ENCODE measurements around the gene CCDC87. TPM values are rescaled to one million over a fixed set of nuclear protein-coding genes. Genes with fewer than 3 reads are reported as not detected.
"Not testable (repeated sequence)": the region's sequence is repeated elsewhere in the genome, so short reads cannot be mapped to it uniquely, and the experiment has no call there.

Gene CCDC87
- total and polyA plus RNA-seq, 9 donors, result 0.09 to 0.15 (median 0.13) TPM

DNA sequence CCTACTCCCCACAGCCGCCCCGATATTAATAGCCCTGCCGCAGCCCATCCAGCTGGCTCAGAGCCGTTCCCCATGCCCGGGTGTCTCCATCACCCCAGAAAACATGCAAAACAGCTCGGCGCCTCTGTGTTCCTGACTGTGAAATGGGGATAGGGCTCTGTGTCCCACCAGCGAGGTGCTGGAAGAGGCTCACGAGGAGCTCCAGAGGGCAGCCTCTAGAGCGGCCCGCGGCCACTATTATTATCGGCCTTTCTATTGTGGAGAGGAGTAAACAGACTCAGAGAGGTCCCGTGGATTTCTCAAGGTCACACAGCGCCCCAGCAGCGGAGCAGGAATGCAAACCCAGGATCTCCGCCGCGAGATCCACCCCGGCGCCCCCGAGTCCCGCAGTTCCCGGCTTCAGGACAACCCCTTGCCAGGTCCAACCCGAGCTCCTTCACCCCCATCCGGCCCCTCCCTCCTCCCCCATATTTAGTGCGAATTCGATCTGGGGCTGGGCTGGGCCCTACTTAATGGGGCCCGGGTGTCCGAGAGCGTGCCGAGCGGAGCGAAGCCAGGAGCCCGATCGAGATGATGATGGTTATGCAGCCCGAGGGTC lies 46.4 kb downstream of the CCDC87 start, which contains the start of gene ACTN3:
Gene ACTN3 (plus strand): TSS at position 536 of the 598 bp plus-strand sequence. CDS start 35 bp downstream, at position 571.
- H3K27ac ChIP-seq (ENCODE audit: low read length), result peak within 1 kb of the TSS; percentile 87
- H3K36me3 ChIP-seq (ENCODE audit: control insufficient read depth, insufficient read depth, low read length), result peaks cover 13% of the 10 kb centered on the region
- no peaks in the 10 kb centered on the region for H3K9me3 ChIP-seq (replicated peaks; ENCODE audit: control insufficient read depth, low read depth, low read length)
- peak; percentile 73 for DNase-seq
- peak within 1 kb of the TSS; percentile 72 for H3K4me3 ChIP-seq (ENCODE audit: low read length)
- peaks cover 2% of the 10 kb centered on the region for H3K27me3 ChIP-seq (ENCODE audit: control insufficient read depth, insufficient read depth, low read length)
- under 1% methylated on average over 29 of the region's 37 CpGs for WGBS (ENCODE audit: insufficient coverage)
- peaks cover 53% of the 10 kb centered on the region for H3K4me1 ChIP-seq (ENCODE audit: control insufficient read depth, insufficient read depth, low read length)

DNA sequence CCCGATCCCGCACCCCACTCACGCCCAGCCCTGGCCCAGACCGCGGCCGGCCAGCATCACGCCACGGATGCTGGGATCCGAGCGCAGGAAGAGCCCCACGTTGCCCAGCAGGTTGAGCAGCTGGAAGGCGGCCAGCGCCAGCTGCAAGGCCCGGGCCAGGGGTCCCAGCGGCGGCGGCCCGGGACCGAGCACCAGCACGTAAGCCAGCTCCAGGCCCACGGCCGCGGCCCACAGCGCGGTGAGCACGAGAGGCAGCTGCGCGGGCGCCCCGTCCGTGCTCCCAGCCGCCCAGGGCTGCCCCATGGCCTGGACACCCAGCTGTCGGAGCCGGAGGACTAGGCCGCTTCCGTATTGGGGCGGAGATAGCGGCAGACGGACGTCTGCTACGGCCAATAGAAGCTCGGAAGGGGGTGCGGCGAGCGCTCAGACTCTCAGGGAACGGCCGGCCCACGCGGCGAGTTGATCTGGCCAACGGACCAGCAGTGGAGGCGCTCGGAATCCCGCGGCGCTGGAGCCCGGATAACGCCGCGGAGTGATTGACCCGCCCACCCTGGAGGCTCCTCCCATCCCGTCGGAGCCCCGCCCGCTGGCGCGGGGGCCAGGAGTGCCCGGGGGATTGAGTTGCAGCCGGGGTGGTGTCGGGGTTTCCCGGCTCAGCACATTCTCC lies 47.0 kb downstream of the CCDC87 start, which contains the start of gene ZDHHC24:
Gene ZDHHC24 (minus strand): TSS at position 348 of the 667 bp plus-strand sequence. CDS start 45 bp downstream, at position 303.
- peaks cover 15% of the 10 kb centered on the region for H3K36me3 ChIP-seq (ENCODE audit: control insufficient read depth, insufficient read depth, low read length)
- H3K27me3 ChIP-seq (ENCODE audit: control insufficient read depth, insufficient read depth, low read length), result peaks cover 2% of the 10 kb centered on the region
- peak; percentile 99 for DNase-seq
- peak within 1 kb of the TSS; percentile 87 for H3K27ac ChIP-seq (ENCODE audit: low read length)
- H3K9me3 ChIP-seq (replicated peaks; ENCODE audit: control insufficient read depth, low read depth, low read length), result no peaks in the 10 kb centered on the region
- peaks cover 53% of the 10 kb centered on the region for H3K4me1 ChIP-seq (ENCODE audit: control insufficient read depth, insufficient read depth, low read length)
- under 1% methylated on average over 56 of the region's 71 CpGs for WGBS (ENCODE audit: insufficient coverage)
- H3K4me3 ChIP-seq (ENCODE audit: low read length), result peak within 1 kb of the TSS; percentile 72

DNA sequence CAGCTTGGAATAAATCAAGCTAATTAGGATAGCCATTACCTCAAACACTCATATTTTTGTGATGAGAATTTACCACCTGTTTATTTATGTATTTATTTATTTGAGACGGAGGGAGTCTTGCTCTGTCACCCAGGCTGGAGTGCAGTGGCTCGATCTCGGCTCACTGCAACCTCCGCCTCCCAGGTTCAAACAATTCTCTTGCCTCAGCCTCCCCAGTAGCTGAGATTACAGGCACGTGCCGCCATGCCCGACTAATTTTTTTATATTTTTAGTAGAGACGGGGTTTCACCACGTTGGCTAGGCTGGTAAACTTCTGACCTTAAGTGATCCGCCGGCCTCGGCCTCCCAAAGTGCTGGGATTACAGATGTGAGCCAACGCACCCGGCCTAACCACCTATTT lies 47.9 kb downstream of the CCDC87 start:
- H3K4me1 ChIP-seq (ENCODE audit: control insufficient read depth, insufficient read depth, low read length), result peaks cover 50% of the 10 kb centered on the region

DNA sequence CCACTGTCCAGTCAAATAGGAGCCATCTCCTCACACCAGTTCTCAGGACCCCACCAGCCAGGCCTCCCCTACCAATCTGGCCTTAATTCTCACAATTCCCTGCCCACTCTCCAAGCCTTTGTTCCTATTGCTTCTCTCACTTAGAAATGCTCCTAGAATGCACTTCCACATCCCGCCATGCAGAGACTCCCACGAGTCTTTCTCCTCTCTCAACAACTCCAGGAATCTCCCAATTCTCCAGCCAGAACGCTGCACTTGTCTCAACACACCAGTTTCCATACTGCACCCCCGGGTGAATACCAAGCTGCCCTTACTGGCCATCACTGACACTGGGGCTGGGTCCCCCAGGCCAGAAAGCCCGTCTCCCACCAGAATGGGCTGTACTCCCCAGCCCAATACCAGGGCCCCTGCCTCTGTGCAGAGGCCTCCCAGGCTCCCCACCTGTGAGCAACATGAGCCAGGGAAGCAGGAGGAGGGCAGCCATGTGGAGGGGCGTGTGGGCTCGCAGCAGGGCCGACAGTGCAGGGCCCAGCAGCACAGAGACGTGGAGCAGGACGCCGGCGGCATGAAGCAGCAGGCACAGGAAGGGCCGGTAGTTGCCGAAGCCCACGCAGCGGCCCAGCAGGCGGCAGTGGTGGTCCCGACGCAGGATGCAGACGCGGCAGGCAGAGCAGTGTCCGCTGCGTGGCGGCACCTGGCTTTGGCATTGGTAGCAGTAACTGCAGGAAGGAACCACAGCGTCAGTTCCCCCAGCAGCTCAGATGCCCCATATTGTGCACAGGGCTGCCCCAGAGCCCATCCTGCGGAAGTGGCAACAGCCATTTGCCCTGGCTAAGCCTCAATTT lies 49.4 kb downstream of the CCDC87 start:
- H3K9me3 ChIP-seq (replicated peaks; ENCODE audit: control insufficient read depth, low read depth, low read length), result no peaks in the 10 kb centered on the region
- H3K4me3 ChIP-seq (ENCODE audit: low read length), result no peak overlapping the region
- DNase-seq, result peak; percentile 74
- peaks cover 42% of the 10 kb centered on the region for H3K4me1 ChIP-seq (ENCODE audit: control insufficient read depth, insufficient read depth, low read length)
- peaks cover 26% of the 10 kb centered on the region for H3K36me3 ChIP-seq (ENCODE audit: control insufficient read depth, insufficient read depth, low read length)
- H3K27me3 ChIP-seq (ENCODE audit: control insufficient read depth, insufficient read depth, low read length), result peaks cover 2% of the 10 kb centered on the region
- whole genome bisulfite sequencing (ENCODE audit: insufficient coverage), result 17% methylated on average over 26 of the region's 26 CpGs
- H3K27ac ChIP-seq (ENCODE audit: low read length), result peak overlapping the region; percentile 75

More for the DNA sequence above, 47.9 kb downstream of the CCDC87 start:
- H3K27ac ChIP-seq (ENCODE audit: low read length); DNase-seq; H3K27me3 ChIP-seq (ENCODE audit: control insufficient read depth, insufficient read depth, low read length); H3K4me3 ChIP-seq (ENCODE audit: low read length); H3K9me3 ChIP-seq (replicated peaks; ENCODE audit: control insufficient read depth, low read depth, low read length): not testable (repeated sequence)
- peaks cover 17% of the 10 kb centered on the region for H3K36me3 ChIP-seq (ENCODE audit: control insufficient read depth, insufficient read depth, low read length)
- 59% methylated on average over 8 of the region's 14 CpGs for WGBS (ENCODE audit: insufficient coverage)

DNA sequence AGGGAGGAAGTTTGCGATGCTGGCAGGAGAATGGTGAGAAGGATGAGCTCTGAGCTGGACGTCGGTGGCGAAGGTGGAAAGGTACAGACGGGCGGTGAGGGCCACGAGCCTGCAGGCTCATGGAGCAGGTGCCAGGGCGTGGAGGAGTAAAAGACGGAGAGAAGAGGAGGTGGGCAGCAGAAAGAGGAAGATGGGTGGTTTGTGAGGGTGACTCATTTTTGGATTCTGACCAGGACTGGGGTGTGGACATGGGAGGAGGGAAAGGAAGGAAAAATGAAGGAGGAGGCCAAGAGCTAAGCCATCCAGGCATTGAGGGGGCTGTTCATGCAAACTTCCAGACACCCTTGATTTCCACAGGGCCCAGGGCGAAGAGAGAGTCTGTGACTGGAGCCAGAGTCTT lies 50.5 kb downstream of the CCDC87 start:
- no peak overlapping the region for H3K27ac ChIP-seq (ENCODE audit: low read length)

DNA sequence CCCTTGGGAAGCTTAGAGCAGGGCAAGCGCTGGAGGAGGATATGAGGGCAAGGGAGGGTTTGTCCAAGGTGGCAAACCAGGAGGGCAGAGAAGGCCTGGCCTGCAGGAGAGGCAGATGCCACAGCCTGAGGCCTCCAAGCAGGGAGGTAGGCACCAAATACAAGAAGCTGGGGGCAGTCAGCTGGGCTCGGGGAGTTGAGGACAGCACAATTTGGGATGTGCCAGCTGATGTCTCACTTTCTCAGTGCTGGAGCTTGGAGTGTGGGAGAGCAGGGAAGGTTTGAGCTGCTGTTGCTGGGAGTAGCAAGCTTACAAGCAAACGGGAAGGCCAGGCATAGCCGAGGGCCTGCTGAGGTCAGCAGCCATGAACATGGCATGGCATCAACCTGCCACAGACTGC lies 51.0 kb downstream of the CCDC87 start:
- H3K27me3 ChIP-seq (ENCODE audit: control insufficient read depth, insufficient read depth, low read length), result peaks cover 2% of the 10 kb centered on the region
- no peak overlapping the region for H3K27ac ChIP-seq (ENCODE audit: low read length)
- peaks cover 29% of the 10 kb centered on the region for H3K4me1 ChIP-seq (ENCODE audit: control insufficient read depth, insufficient read depth, low read length)
- H3K9me3 ChIP-seq (replicated peaks; ENCODE audit: control insufficient read depth, low read depth, low read length), result no peaks in the 10 kb centered on the region
- H3K4me3 ChIP-seq (ENCODE audit: low read length), result no peak overlapping the region
- peaks cover 26% of the 10 kb centered on the region for H3K36me3 ChIP-seq (ENCODE audit: control insufficient read depth, insufficient read depth, low read length)
- WGBS (ENCODE audit: insufficient coverage), result 90% methylated on average over 4 of the region's 4 CpGs
- DNase-seq, result no peak

More for the DNA sequence above, 50.5 kb downstream of the CCDC87 start:
- Histone ChIP-seq H3K4me1 (ENCODE audit: control insufficient read depth, insufficient read depth, low read length) (peaks cover 33% of the 10 kb centered on the region), H3K9me3 (replicated peaks; ENCODE audit: control insufficient read depth, low read depth, low read length) (no peaks in the 10 kb centered on the region), H3K27me3 (ENCODE audit: control insufficient read depth, insufficient read depth, low read length) (peaks cover 2% of the 10 kb centered on the region), H3K4me3 (ENCODE audit: low read length) (no peak overlapping the region), H3K36me3 (ENCODE audit: control insufficient read depth, insufficient read depth, low read length) (peaks cover 26% of the 10 kb centered on the region)
- DNase-seq, result no peak
- 82% methylated on average over 10 of the region's 10 CpGs for WGBS (ENCODE audit: insufficient coverage)

DNA sequence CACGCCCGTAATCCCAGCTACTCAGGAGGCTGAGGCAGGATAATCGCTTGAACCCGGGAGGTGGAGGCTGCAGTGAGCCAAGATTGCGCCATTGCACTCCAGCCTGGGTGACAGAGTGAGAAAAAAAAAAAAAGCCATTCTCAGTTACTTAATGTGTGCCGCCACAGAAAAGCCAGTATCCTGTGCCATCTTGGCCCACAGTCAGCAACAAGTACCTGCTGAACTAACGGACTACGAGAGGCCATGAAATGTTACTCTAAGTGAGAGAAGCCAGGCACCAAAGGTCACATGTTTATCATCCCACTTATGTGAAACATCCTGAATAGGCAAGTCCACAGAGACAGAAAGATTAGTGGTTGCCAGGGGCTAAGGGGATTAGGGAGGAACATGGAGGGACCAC lies 52.3 kb downstream of the CCDC87 start:
- H3K27ac ChIP-seq (ENCODE audit: low read length), result not testable (repeated sequence)
- H3K36me3 ChIP-seq (ENCODE audit: control insufficient read depth, insufficient read depth, low read length), result peaks cover 29% of the 10 kb centered on the region

More for the DNA sequence above, 52.3 kb downstream of the CCDC87 start:
- peaks cover 21% of the 10 kb centered on the region for H3K4me1 ChIP-seq (ENCODE audit: control insufficient read depth, insufficient read depth, low read length)
- H3K9me3 ChIP-seq (replicated peaks; ENCODE audit: control insufficient read depth, low read depth, low read length); H3K27me3 ChIP-seq (ENCODE audit: control insufficient read depth, insufficient read depth, low read length); H3K4me3 ChIP-seq (ENCODE audit: low read length); DNase-seq: not testable (repeated sequence)
- 93% methylated on average over 6 of the region's 8 CpGs for WGBS (ENCODE audit: insufficient coverage)

Other genes with a start within 250 kb of the CCDC87 start
- 25.0 TPM for gene BRMS1, start 248.0 kb downstream of the CCDC87 start, total RNA-seq
- 10 to 100 TPM; 20.5 to 27.0 (median 23.6) TPM for gene BRMS1, start 248.0 kb downstream of the CCDC87 start, polyA plus RNA-seq (ENCODE audit: insufficient read depth in 1 of 8, insufficient read length in 8 of 8, low replicate concordance in 1 of 8)
- 25.7 TPM for gene B4GAT1, start 245.4 kb downstream of the CCDC87 start, total RNA-seq
- gene B4GAT1, start 245.4 kb downstream of the CCDC87 start, polyA plus RNA-seq (ENCODE audit: insufficient read depth in 1 of 8, insufficient read length in 8 of 8, low replicate concordance in 1 of 8), result 10 to 100 TPM; 17.7 to 24.1 (median 22.9) TPM
- gene SLC29A2, start 221.3 kb downstream of the CCDC87 start, total RNA-seq, result 10.1 TPM
- gene SLC29A2, start 221.3 kb downstream of the CCDC87 start, polyA plus RNA-seq (ENCODE audit: insufficient read depth in 1 of 8, insufficient read length in 8 of 8, low replicate concordance in 1 of 8), result 10 to 100 TPM; 16.2 to 35.4 (median 30.0) TPM
- gene NPAS4, start 172.0 kb downstream of the CCDC87 start, total RNA-seq, result 0.27 TPM
- under 1 TPM in 7 of 8 donors, not detected in 1; 0.05 to 0.57 (median 0.14) TPM for gene NPAS4, start 172.0 kb downstream of the CCDC87 start, polyA plus RNA-seq (ENCODE audit: insufficient read depth in 1 of 8, insufficient read length in 8 of 8, low replicate concordance in 1 of 8)
- 59.0 TPM for gene MRPL11, start 154.2 kb downstream of the CCDC87 start, total RNA-seq
- 10 to 100 TPM; 49.6 to 62.4 (median 54.9) TPM for gene MRPL11, start 154.2 kb downstream of the CCDC87 start, polyA plus RNA-seq (ENCODE audit: insufficient read depth in 1 of 8, insufficient read length in 8 of 8, low replicate concordance in 1 of 8)
- gene PELI3, start 126.2 kb downstream of the CCDC87 start, total RNA-seq, result 8.2 TPM
- gene PELI3, start 126.2 kb downstream of the CCDC87 start, polyA plus RNA-seq (ENCODE audit: insufficient read depth in 1 of 8, insufficient read length in 8 of 8, low replicate concordance in 1 of 8), result 1 to 10 TPM; 4.7 to 6.5 (median 5.7) TPM
- 22.3 TPM for gene DPP3, start 112.6 kb downstream of the CCDC87 start, total RNA-seq
- 10 to 100 TPM; 18.5 to 27.2 (median 23.1) TPM for gene DPP3, start 112.6 kb downstream of the CCDC87 start, polyA plus RNA-seq (ENCODE audit: insufficient read depth in 1 of 8, insufficient read length in 8 of 8, low replicate concordance in 1 of 8)
- gene BBS1, start 82.4 kb downstream of the CCDC87 start, total RNA-seq, result 18.8 TPM
- 10 to 100 TPM; 13.2 to 22.6 (median 17.4) TPM for gene BBS1, start 82.4 kb downstream of the CCDC87 start, polyA plus RNA-seq (ENCODE audit: insufficient read depth in 1 of 8, insufficient read length in 8 of 8, low replicate concordance in 1 of 8)
- gene ZDHHC24, start 47.0 kb downstream of the CCDC87 start, total RNA-seq, result 3.5 TPM
- gene ZDHHC24, start 47.0 kb downstream of the CCDC87 start, polyA plus RNA-seq (ENCODE audit: insufficient read depth in 1 of 8, insufficient read length in 8 of 8, low replicate concordance in 1 of 8), result 1 to 10 TPM; 3.2 to 4.7 (median 3.8) TPM
- 81.6 TPM for gene ACTN3, start 46.2 kb downstream of the CCDC87 start, total RNA-seq
- 100 to 1,000 TPM in 2 of 8 donors, 10 to 100 TPM in 5, 1 to 10 TPM in 1; 8.3 to 162 (median 39.3) TPM for gene ACTN3, start 46.2 kb downstream of the CCDC87 start, polyA plus RNA-seq (ENCODE audit: insufficient read depth in 1 of 8, insufficient read length in 8 of 8, low replicate concordance in 1 of 8)
- gene CTSF, start 24.5 kb downstream of the CCDC87 start, total RNA-seq, result 29.0 TPM
- gene CTSF, start 24.5 kb downstream of the CCDC87 start, polyA plus RNA-seq (ENCODE audit: insufficient read depth in 1 of 8, insufficient read length in 8 of 8, low replicate concordance in 1 of 8), result 10 to 100 TPM; 22.4 to 36.7 (median 25.8) TPM
- gene CCS, start 122 bp upstream of the CCDC87 start, total RNA-seq, result 32.1 TPM
- 10 to 100 TPM; 30.1 to 49.2 (median 39.2) TPM for gene CCS, start 122 bp upstream of the CCDC87 start, polyA plus RNA-seq (ENCODE audit: insufficient read depth in 1 of 8, insufficient read length in 8 of 8, low replicate concordance in 1 of 8)
- 25.9 TPM for gene RBM14, start 23.6 kb upstream of the CCDC87 start, total RNA-seq
- gene RBM14, start 23.6 kb upstream of the CCDC87 start, polyA plus RNA-seq (ENCODE audit: insufficient read depth in 1 of 8, insufficient read length in 8 of 8, low replicate concordance in 1 of 8), result 10 to 100 TPM; 35.2 to 56.5 (median 42.9) TPM
- 98.1 TPM for gene RBM4, start 45.6 kb upstream of the CCDC87 start, total RNA-seq
- 100 to 1,000 TPM; 123 to 167 (median 148) TPM for gene RBM4, start 45.6 kb upstream of the CCDC87 start, polyA plus RNA-seq (ENCODE audit: insufficient read depth in 1 of 8, insufficient read length in 8 of 8, low replicate concordance in 1 of 8)
- 26.7 TPM for gene RBM4B, start 84.8 kb upstream of the CCDC87 start, total RNA-seq
- 10 to 100 TPM; 28.3 to 42.8 (median 31.7) TPM for gene RBM4B, start 84.8 kb upstream of the CCDC87 start, polyA plus RNA-seq (ENCODE audit: insufficient read depth in 1 of 8, insufficient read length in 8 of 8, low replicate concordance in 1 of 8)
- gene SPTBN2, start 136.2 kb upstream of the CCDC87 start, total RNA-seq, result 13.3 TPM
- gene SPTBN2, start 136.2 kb upstream of the CCDC87 start, polyA plus RNA-seq (ENCODE audit: insufficient read depth in 1 of 8, insufficient read length in 8 of 8, low replicate concordance in 1 of 8), result 10 to 100 TPM in 6 of 8 donors, 1 to 10 TPM in 2; 8.6 to 19.0 (median 16.9) TPM

Measured in muscle of leg (tissue), 11 donors.